ENCODE results near the gene RFC1.

DNA sequence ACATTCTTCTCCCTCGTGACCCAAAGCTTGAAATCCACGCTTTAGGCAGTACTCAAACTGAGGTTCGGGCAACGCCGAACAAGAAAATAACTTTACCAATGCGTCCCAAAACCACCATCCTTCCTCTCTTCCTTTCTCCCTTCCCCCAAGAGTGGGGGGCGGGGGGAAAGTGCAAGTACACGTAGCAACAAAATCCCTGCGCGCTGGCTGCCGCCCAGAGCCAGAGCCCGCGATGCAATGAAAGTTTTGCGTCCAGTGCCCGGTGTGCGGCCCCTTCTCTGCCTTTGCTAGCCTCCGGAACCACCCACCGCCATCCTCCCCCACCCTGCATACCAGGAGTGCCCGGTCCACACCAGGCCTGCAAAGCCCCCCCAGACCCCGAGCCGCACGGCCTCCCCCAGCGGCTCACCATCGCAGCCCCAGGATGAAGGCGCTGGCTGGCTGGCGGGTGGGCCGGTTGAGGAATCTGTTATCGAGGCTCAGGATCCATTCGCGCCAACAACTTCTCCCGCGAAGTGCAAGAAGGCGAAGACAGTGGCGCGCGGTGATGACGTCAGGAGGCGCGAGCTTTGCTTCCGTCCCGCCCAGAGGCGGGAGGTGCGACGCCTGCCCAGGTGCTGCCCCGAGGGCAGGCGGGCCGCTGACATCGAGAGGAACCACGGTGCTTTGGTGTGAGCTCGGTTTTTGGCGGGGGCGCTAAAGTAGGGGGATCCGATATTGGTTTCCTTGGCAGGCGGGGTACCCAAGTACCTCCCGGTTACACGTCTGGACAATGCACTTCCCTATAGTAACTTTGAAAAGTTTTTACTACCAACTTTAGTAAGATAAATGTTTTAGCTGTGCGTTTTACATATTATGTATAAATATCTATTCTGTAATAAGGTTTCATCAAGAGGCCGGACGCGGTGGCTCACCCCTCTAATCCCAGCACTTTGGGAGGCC lies at the start of gene RFC1:
- TF ChIP-seq CTCF (IDR thresholded peaks at IDR 0.05) (peak in 1 of 4 experiments; percentile 5), POLR2A (IDR thresholded peaks at IDR 0.05) (peak in 1 of 2 donors; percentile 46)

Data from uterus (tissue), 2 donors.